ENCODE results near the gene SCAF1.
A peak's percentile ranks its signal among the peaks of the same experiment; 100 is the strongest.

SCAF1 gene

GRCh38 chr19:49676784-49677230, 34.8 kb downstream of the SCAF1 start:
- in situ Hi-C loops (cut with HindIII; ENCODE audit: low sequenced_read_pairs), result no loop called here
- TF ChIP-seq CTCF (IDR thresholded peaks at IDR 0.05; ENCODE audit: low read depth, low read length, missing control alignments), result no peak
- peak; percentile 100 for DNase-seq (ENCODE audit: low read depth)
- H3K4me3 ChIP-seq (ENCODE audit: low read depth, low read length), result peak overlapping the region; percentile 99

- no peak for DNase-seq (ENCODE audit: low read depth)
- in situ Hi-C loops (cut with HindIII; ENCODE audit: low sequenced_read_pairs), result no loop called here
- TF ChIP-seq CTCF (IDR thresholded peaks at IDR 0.05; ENCODE audit: low read depth, low read length, missing control alignments), result no peak
- peak within 1 kb of the TSS; percentile 99 for H3K4me3 ChIP-seq (ENCODE audit: low read depth, low read length)
These were observed 35.4 kb downstream of the SCAF1 start, which contains the start of gene PRMT1 for GRCh38 chr19:49677231-49677900. Gene PRMT1 (plus strand): TSS chr19:49677271. CDS start chr19:49677281, 10 bp downstream.

- H3K4me3 ChIP-seq (ENCODE audit: low read depth, low read length), result peak overlapping the region; percentile 99
- peak; percentile 71 for TF ChIP-seq CTCF (IDR thresholded peaks at IDR 0.05; ENCODE audit: low read depth, low read length, missing control alignments)
- in situ Hi-C loops (cut with HindIII; ENCODE audit: low sequenced_read_pairs), result no loop called here
- no peak for DNase-seq (ENCODE audit: low read depth)
These were observed 36.1 kb downstream of the SCAF1 start for GRCh38 chr19:49677901-49678674.

- in situ Hi-C loops (cut with HindIII; ENCODE audit: low sequenced_read_pairs), result no loop called here
- no peak overlapping the region for H3K4me3 ChIP-seq (ENCODE audit: low read depth, low read length)
- no peak for DNase-seq (ENCODE audit: low read depth)
These were observed 37.2 kb downstream of the SCAF1 start for GRCh38 chr19:49678985-49679770.

GRCh38 chr19:49679771-49680413, 37.9 kb downstream of the SCAF1 start:
- peak overlapping the region; percentile 14 for H3K4me3 ChIP-seq (ENCODE audit: low read depth, low read length)
- TF ChIP-seq CTCF (IDR thresholded peaks at IDR 0.05; ENCODE audit: low read depth, low read length, missing control alignments), result no peak
- DNase-seq (ENCODE audit: low read depth), result no peak
- in situ Hi-C loops (cut with HindIII; ENCODE audit: low sequenced_read_pairs), result no loop called here

More at GRCh38 chr19:49678985-49679770, 37.2 kb downstream of the SCAF1 start:
- no peak for TF ChIP-seq CTCF (IDR thresholded peaks at IDR 0.05; ENCODE audit: low read depth, low read length, missing control alignments)

Data from astrocyte of the cerebellum (primary cell).